ENCODE data around the gene LPCAT3. TPM values are rescaled to one million over a fixed set of nuclear protein-coding genes. Genes with fewer than 3 reads are reported as not detected.

Gene LPCAT3
- 26.3 to 31.4 TPM (median 27.6 TPM) in 5 replicates for total RNA-seq (2022; extraction: Qiagen RNA extraction; ENCODE audit: low read depth)

DNA sequence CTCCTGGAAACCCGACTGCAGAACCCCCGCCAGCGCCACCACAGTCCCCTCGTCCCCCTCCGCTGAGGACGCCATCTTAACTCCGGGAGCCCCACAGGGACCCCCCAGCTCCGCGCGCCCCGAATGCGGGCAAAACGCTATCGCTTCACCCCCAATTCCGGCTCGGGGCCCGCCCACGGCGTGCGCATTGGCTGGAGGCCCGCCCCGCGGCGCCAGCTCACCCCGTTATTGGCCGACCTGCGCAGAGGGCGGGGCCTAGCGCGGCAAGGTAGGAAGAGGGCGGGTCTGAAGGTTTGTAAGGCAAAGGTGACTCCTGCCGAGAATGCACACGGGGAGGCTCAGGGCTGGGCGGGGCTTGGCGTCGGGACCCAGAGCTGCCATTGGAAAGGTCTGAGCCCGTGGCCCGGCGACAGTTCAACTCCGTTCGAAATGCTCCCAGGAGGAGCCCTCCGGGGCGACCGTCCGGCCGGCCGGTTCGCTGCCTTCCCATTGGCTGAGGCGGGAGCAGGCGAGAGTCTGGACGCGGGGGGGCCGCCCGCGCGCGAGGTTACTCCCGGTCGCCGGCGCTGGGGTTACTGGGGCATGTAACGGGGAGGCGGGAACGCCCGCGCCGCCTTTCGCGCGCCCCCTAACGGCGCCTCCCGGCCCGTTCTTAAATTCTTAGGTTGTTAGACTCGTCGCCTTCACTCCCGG, at the start of gene LPCAT3:
Gene LPCAT3, minus strand, starts transcription at position 127 of the 693 bp plus-strand sequence. Its CDS starts 52 bp downstream, at position 75.

GRCh38 chr12:7060353-7060954, 42.2 kb upstream of the LPCAT3 start, which contains the start of gene C1S:
C1S (plus strand) TSS chr12:7060718; CDS start chr12:7061913, 1,195 bp downstream.

DNA sequence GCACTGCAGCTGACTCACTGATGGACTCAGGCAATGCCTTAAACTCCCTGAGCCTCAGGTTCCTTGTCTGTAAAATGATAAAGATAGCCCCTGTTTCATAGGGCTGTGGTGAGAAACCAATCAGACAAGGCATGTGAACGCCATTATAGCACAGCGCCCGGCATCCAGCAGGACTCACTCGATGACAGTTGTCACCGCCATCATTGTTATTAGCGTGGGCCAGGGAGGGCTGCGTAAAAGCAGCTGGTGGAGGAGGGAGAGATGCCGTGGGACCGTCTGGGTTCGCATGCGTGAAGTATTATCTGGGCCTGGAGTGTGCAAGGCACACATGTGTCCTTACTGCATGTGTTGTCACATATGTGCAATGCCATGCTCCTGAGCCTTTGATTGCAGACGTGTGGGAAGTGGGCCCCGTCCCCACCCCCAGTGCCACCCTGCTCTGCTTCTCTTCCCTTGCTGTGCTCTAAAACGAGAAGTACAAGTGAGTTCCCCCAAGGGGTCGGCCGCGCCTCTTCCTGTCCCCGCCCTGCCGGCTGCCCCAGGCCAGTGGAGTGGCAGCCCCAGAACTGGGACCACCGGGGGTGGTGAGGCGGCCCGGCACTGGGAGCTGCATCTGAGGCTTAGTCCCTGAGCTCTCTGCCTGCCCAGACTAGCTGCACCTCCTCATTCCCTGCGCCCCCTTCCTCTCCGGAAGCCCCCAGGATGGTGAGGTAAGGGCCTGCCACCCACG, 67.3 kb downstream of the LPCAT3 start, which contains the start of gene PTPN6:
Gene PTPN6, plus strand, starts transcription at position 546 of the 730 bp plus-strand sequence. Its CDS starts 157 bp downstream, at position 703.

GRCh38 chr12:6943722-6944380, 74.4 kb downstream of the LPCAT3 start, which contains the start of the genes C12orf57 and RNU7-1:
C12orf57 (plus strand) TSS chr12:6944022; CDS start chr12:6944122, 100 bp downstream.
RNU7-1 (plus strand) TSS chr12:6943816.

DNA sequence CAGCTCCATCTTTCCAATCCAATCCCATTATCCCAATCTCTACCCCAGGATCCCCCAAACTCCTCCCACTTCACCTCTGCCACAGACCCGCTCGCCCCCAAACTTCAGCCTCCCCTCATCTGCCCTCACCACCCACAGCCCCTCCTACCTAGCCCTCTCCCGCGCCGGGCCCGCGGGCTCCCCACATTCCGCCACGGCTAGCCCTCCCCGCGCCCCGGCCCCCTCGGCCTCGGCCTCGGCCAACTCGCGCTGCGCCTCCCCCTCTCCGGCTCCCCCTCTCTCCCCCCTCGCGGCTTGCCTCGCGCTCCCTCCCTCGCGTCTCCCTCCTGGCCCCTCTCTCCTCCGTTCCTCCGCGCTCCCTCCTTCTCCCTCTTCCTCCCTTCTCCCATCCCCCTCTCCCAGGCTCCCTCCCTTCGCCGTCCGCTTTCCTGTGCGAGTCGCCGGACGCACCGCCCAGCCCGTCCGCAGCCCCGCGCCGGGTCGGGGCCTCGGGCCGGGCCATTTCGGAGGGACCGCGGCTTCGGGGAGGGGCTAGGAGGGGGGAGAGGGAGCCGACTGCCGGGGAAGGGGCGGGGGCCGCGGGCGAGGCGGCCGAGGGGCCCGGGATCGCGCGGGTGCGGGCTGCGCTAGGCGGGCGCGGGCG, 90.8 kb downstream of the LPCAT3 start, which contains the start of gene ATN1:
Gene ATN1, plus strand, starts transcription at position 581 of the 643 bp plus-strand sequence. CDS start 6,043 bp downstream, outside the sequence.

Other genes starting within 250 kb of the LPCAT3 start
- gene LAG3, start 246.0 kb downstream of the LPCAT3 start, total RNA-seq (2022; extraction: Qiagen RNA extraction; ENCODE audit: low read depth): 0.94 to 2.1 TPM (median 1.5 TPM) in 5 replicates
- not detected in 5 replicates for gene CD4, start 228.9 kb downstream of the LPCAT3 start, total RNA-seq (2022; extraction: Qiagen RNA extraction; ENCODE audit: low read depth)
- 0.27 to 1.1 TPM (median 0.61 TPM) in 5 replicates for gene GPR162, start 196.7 kb downstream of the LPCAT3 start, total RNA-seq (2022; extraction: Qiagen RNA extraction; ENCODE audit: low read depth)
- 19.6 to 28.9 TPM (median 27.4 TPM) in 5 replicates for gene P3H3, start 190.1 kb downstream of the LPCAT3 start, total RNA-seq (2022; extraction: Qiagen RNA extraction; ENCODE audit: low read depth)
- 0.96 to 1.9 TPM (median 1.8 TPM) in 5 replicates for gene GNB3, start 177.6 kb downstream of the LPCAT3 start, total RNA-seq (2022; extraction: Qiagen RNA extraction; ENCODE audit: low read depth)
- 70.8 to 86.2 TPM (median 80.8 TPM) in 5 replicates for gene CDCA3, start 167.2 kb downstream of the LPCAT3 start, total RNA-seq (2022; extraction: Qiagen RNA extraction; ENCODE audit: low read depth)
- 69.7 to 80.0 TPM (median 72.6 TPM) in 5 replicates for gene USP5, start 166.3 kb downstream of the LPCAT3 start, total RNA-seq (2022; extraction: Qiagen RNA extraction; ENCODE audit: low read depth)
- gene TPI1, start 150.9 kb downstream of the LPCAT3 start, total RNA-seq (2022; extraction: Qiagen RNA extraction; ENCODE audit: low read depth): 1,472 to 1,683 TPM (median 1,669 TPM) in 5 replicates
- 30.1 to 40.4 TPM (median 37.5 TPM) in 5 replicates for gene SPSB2, start 145.2 kb downstream of the LPCAT3 start, total RNA-seq (2022; extraction: Qiagen RNA extraction; ENCODE audit: low read depth)
- gene LRRC23, start 113.7 kb downstream of the LPCAT3 start, total RNA-seq (2022; extraction: Qiagen RNA extraction; ENCODE audit: low read depth): 16.6 to 18.7 TPM (median 17.2 TPM) in 5 replicates
- 38.6 to 40.3 TPM (median 40.0 TPM) in 5 replicates for gene ENO2, start 103.9 kb downstream of the LPCAT3 start, total RNA-seq (2022; extraction: Qiagen RNA extraction; ENCODE audit: low read depth)
- 54.4 to 77.3 TPM (median 73.9 TPM) in 5 replicates for gene ATN1, start 90.5 kb downstream of the LPCAT3 start, total RNA-seq (2022; extraction: Qiagen RNA extraction; ENCODE audit: low read depth)
- gene RNU7-1, start 74.7 kb downstream of the LPCAT3 start, total RNA-seq (2022; extraction: Qiagen RNA extraction; ENCODE audit: low read depth): not detected in 5 replicates
- 300 to 340 TPM (median 314 TPM) in 5 replicates for gene C12orf57, start 74.5 kb downstream of the LPCAT3 start, total RNA-seq (2022; extraction: Qiagen RNA extraction; ENCODE audit: low read depth)
- gene PTPN6, start 67.1 kb downstream of the LPCAT3 start, total RNA-seq (2022; extraction: Qiagen RNA extraction; ENCODE audit: low read depth): 8.6 to 14.0 TPM (median 11.0 TPM) in 5 replicates
- gene PHB2, start 47.8 kb downstream of the LPCAT3 start, total RNA-seq (2022; extraction: Qiagen RNA extraction; ENCODE audit: low read depth): 324 to 339 TPM (median 332 TPM) in 5 replicates
- gene EMG1, start 47.6 kb downstream of the LPCAT3 start, total RNA-seq (2022; extraction: Qiagen RNA extraction; ENCODE audit: low read depth): 63.3 to 71.8 TPM (median 66.5 TPM) in 5 replicates
- gene C1S, start 42.2 kb upstream of the LPCAT3 start, total RNA-seq (2022; extraction: Qiagen RNA extraction; ENCODE audit: low read depth): 39.5 to 62.4 TPM (median 44.8 TPM) in 5 replicates
- gene C1R, start 74.0 kb upstream of the LPCAT3 start, total RNA-seq (2022; extraction: Qiagen RNA extraction; ENCODE audit: low read depth): 27.8 to 41.1 TPM (median 29.9 TPM) in 5 replicates
- gene C1RL, start 90.7 kb upstream of the LPCAT3 start, total RNA-seq (2022; extraction: Qiagen RNA extraction; ENCODE audit: low read depth): 11.4 to 14.2 TPM (median 12.8 TPM) in 5 replicates
- not detected in 5 replicates for gene RBP5, start 110.4 kb upstream of the LPCAT3 start, total RNA-seq (2022; extraction: Qiagen RNA extraction; ENCODE audit: low read depth)
- gene CLSTN3, start 111.9 kb upstream of the LPCAT3 start, total RNA-seq (2022; extraction: Qiagen RNA extraction; ENCODE audit: low read depth): 13.6 to 18.3 TPM (median 16.0 TPM) in 5 replicates
- gene PEX5, start 171.2 kb upstream of the LPCAT3 start, total RNA-seq (2022; extraction: Qiagen RNA extraction; ENCODE audit: low read depth): 24.4 to 31.8 TPM (median 29.5 TPM) in 5 replicates